Measurements from ENCODE around the gene RDX. TPM values are rescaled to one million over a fixed set of nuclear protein-coding genes. Genes with fewer than 3 reads are reported as not detected.

Gene RDX
- total and polyA plus RNA-seq, 2 of the 8 experiments (the other 6 are each of a cell fraction or from before 2014, with no cell fraction given) = 27.4 to 100 TPM

GRCh38 chr11:110301577-110301976 is 5.2 kb upstream of the RDX start:
- H2BK15ac ChIP-seq (ENCODE audit: low read length) = no peak overlapping the region
- H3K9me3 ChIP-seq (ENCODE audit: insufficient read depth in 2 of 2, low read depth in 1 of 2, low read length in 1 of 2) = peaks cover 0 to 3% of the 10 kb centered on the region in 2 experiments; a peak in 1 of 4 replicates
- no peak overlapping the region for H2AK5ac ChIP-seq (ENCODE audit: low read depth, low read length)
- no peaks in the 10 kb centered on the region for H4K20me1 ChIP-seq (replicated peaks in 1 of 2; ENCODE audit: control insufficient read depth in 1 of 2, insufficient read depth in 2 of 2, low read length in 2 of 2)
- H3K27ac ChIP-seq (ENCODE audit: low read depth, low read length) = no peak overlapping the region
- no peak overlapping the region for H2BK20ac ChIP-seq (ENCODE audit: low read length)
- FAIRE-seq = no peak
- no peak overlapping the region for H2BK5ac ChIP-seq (ENCODE audit: low read depth, low read length)
- no peak overlapping the region for H2BK12ac ChIP-seq (ENCODE audit: low read depth, low read length)
- H3K9ac ChIP-seq (replicated peaks in 1 of 4; ENCODE audit: extremely low read depth in 1 of 4, low read depth in 3 of 4, low read length in 3 of 4) = no peak overlapping the region
- H3K36me3 ChIP-seq (ENCODE audit: control insufficient read depth in 2 of 4, insufficient read depth in 4 of 4, low read length in 3 of 4) = no peaks in the 10 kb centered on the region
- no peak overlapping the region for H4K8ac ChIP-seq (ENCODE audit: extremely low read depth, insufficient read depth, low read length)
- H2BK120ac ChIP-seq (replicated peaks; ENCODE audit: low read depth, low read length) = no peak overlapping the region
- no peak overlapping the region for H3K56ac ChIP-seq (replicated peaks; ENCODE audit: insufficient read length, low read depth, low read length)
- no peak overlapping the region for H4K5ac ChIP-seq (ENCODE audit: insufficient read length, low read depth, low read length)
- no peak overlapping the region for H3K4me3 ChIP-seq (ENCODE audit: extremely low read depth in 1 of 4, insufficient read depth in 2 of 4, low read depth in 3 of 4, low read length in 4 of 4)
- no peak overlapping the region for H3K4ac ChIP-seq (replicated peaks; ENCODE audit: insufficient read length, low read depth, low read length)
- no peaks in the 10 kb centered on the region for H3K27me3 ChIP-seq (replicated peaks in 1 of 4; ENCODE audit: control insufficient read depth in 3 of 4, extremely low read depth in 1 of 4, insufficient read depth in 3 of 4, low read length in 3 of 4)
- no peaks in the 10 kb centered on the region for H3K79me1 ChIP-seq (ENCODE audit: low read depth, low read length)
- H3K4me2 ChIP-seq (ENCODE audit: insufficient read depth in 1 of 2, low read depth in 2 of 2, low read length in 2 of 2) = no peak overlapping the region
- POLR2A ChIA-PET (ENCODE audit: partially characterized antibody) = interaction anchor here (0.6 kb wide), 1 partner anchor 1515 kb away, joined by 4 read pairs; no protein-coding TSS in a partner anchor
- no peak overlapping the region for H4K91ac ChIP-seq (replicated peaks; ENCODE audit: insufficient read length, low read length)
- no peaks in the 10 kb centered on the region for H3K79me2 ChIP-seq (ENCODE audit: control insufficient read depth in 1 of 2, insufficient read depth in 2 of 2, low read length in 2 of 2)
- no peak overlapping the region for H3K18ac ChIP-seq (ENCODE audit: extremely low read depth, low read length)
- H3K4me1 ChIP-seq (replicated peaks in 1 of 4; ENCODE audit: control insufficient read depth in 3 of 4, insufficient read depth in 4 of 4, low read length in 3 of 4) = peaks cover 3 to 9% (median 4%) of the 10 kb centered on the region in 4 experiments; a peak in 4 of 7 replicates
- no peak overlapping the region for H3K14ac ChIP-seq (ENCODE audit: insufficient read length)
- DNase-seq (ENCODE audit: low read depth in 1 of 2, low spot score in 2 of 2) = no peak
- CTCF ChIA-PET (ENCODE audit: partially characterized antibody) = no interaction called here
- H2AFZ ChIP-seq (ENCODE audit: low read length) = no peak overlapping the region
- WGBS, 2 experiments (ENCODE audit: extremely low coverage in 1 of 2, insufficient coverage in 1 of 2, insufficient read length in 1 of 2, insufficient replicate concordance in 2 of 2, low coverage in 1 of 2, low lambda C conversion rate in 2 of 2, missing lambda C conversion rate in 1 of 2) = 84% methylated on average over 4 of the region's 4 CpGs; no CpG with 5 or more reads in 1 of the 2 experiments
- H3K23ac ChIP-seq (ENCODE audit: insufficient read length) = no peak overlapping the region
- 0 out of 2 replicates have a peak, but pooled peaks cover 2% of the 10 kb centered on the region for H3K23me2 ChIP-seq (ENCODE audit: low read depth, low read length)
- TF ChIP-seq TCF12 (IDR thresholded peaks at IDR 0.05; ENCODE audit: low read depth, low read length) (no peak), ZNF274 (IDR thresholded peaks at IDR 0.05; ENCODE audit: borderline replicate concordance, extremely low read depth, low read length) (no peak), NANOG (IDR thresholded peaks at IDR 0.05; ENCODE audit: insufficient read depth, low read depth, low read length, poor library complexity, severe bottlenecking) (no peak), RAD21 (IDR thresholded peaks at IDR 0.05 in 1 of 2, conservative IDR thresholded peaks at IDR 0.05 in 1 of 2; ENCODE audit: low read depth in 2 of 2, low read length in 2 of 2) (no peak), HDAC2 (IDR thresholded peaks at IDR 0.05; ENCODE audit: borderline replicate concordance in 1 of 2, low read depth in 2 of 2, low read length in 2 of 2) (no peak), SP4 (IDR thresholded peaks at IDR 0.05; ENCODE audit: low read length) (no peak), JUND (IDR thresholded peaks at IDR 0.05; ENCODE audit: low read length) (no peak), SIRT6 (IDR thresholded peaks at IDR 0.05; ENCODE audit: low read length) (no peak), HDAC6 (IDR thresholded peaks at IDR 0.05; ENCODE audit: low read depth, low read length) (no peak), EP300 (IDR thresholded peaks at IDR 0.05; ENCODE audit: borderline replicate concordance in 1 of 2, low read depth in 2 of 2, low read length in 2 of 2) (no peak), ATF3 (IDR thresholded peaks at IDR 0.05; ENCODE audit: insufficient read depth, low read depth, low read length) (no peak), GTF2F1 (IDR thresholded peaks at IDR 0.05; ENCODE audit: borderline replicate concordance, low read depth, low read length) (no peak)

Data from H1 (cell line).